Spleen (tissue), 11 donors: ENCODE results near the gene CFAP210. TPM values are rescaled to one million over a fixed set of nuclear protein-coding genes. Genes with fewer than 3 reads are reported as not detected.

ENCODE experiments used
- DNase-seq: peaks from one replicate; pipeline ENCODE4 v3.0.0-alpha.2; 2020
- H3K27ac ChIP-seq, 8 donors: fragments of 200-600 bp; sonication (generic) in 7 of 8; 1 replicate in 4 of 8; 2 replicates in 4 of 8; pipeline versions ENCODE4 v1.5.0 to v1.8.0; 2016 to 2021; ENCODE audit warnings: inconsistent platforms in 4 of 8, mild to moderate bottlenecking in 4 of 8, moderate library complexity in 1 of 8
- H3K27me3 ChIP-seq, 7 donors: fragments of 200-600 bp; sonication (generic) in 6 of 7; replicated peaks in 1 of 7; 1 replicate in 4 of 7; 2 replicates in 3 of 7; pipeline versions ENCODE4 v1.5.0 to v1.8.0; 2016 to 2021; ENCODE audit warnings: inconsistent platforms in 3 of 7, mild to moderate bottlenecking in 1 of 7
- H3K36me3 ChIP-seq, 6 donors: fragments of 200-600 bp; sonication (generic) in 5 of 6; 1 replicate in 4 of 6; 2 replicates in 2 of 6; pipeline versions ENCODE4 v1.5.0 to v1.8.0; 2016 to 2021; ENCODE audit warnings: inconsistent platforms in 2 of 6
- H3K4me1 ChIP-seq, 6 donors: fragments of 200-600 bp; sonication (generic) in 5 of 6; 1 replicate in 3 of 6; 2 replicates in 3 of 6; pipeline versions ENCODE4 v1.5.0 to v1.8.0; 2016 to 2021; ENCODE audit warnings: inconsistent platforms in 3 of 6
- H3K4me3 ChIP-seq, 8 donors: fragments of 200-600 bp; sonication (generic) in 7 of 8; 1 replicate in 4 of 8; 2 replicates in 4 of 8; pipeline versions ENCODE4 v1.5.0 to v1.8.0; 2016 to 2021; ENCODE audit warnings: inconsistent platforms in 4 of 8, mild to moderate bottlenecking in 4 of 8, moderate library complexity in 2 of 8
- H3K9me3 ChIP-seq, 8 donors: fragments of 200-600 bp; sonication (generic) in 7 of 8; 1 replicate in 4 of 8; 2 replicates in 4 of 8; pipeline versions ENCODE4 v1.5.0 to v1.8.0; 2016 to 2021; ENCODE audit warnings: inconsistent platforms in 4 of 8
- POLR2A ChIP-seq, 3 donors: fragments of 450-650 bp; IDR thresholded peaks; one replicate each; pipeline ENCODE4 v1.5.1; 2017; ENCODE audit warnings: antibody characterized with exemption in 3 of 3, mild to moderate bottlenecking in 1 of 3
- POLR2AphosphoS5 ChIP-seq, 3 donors: sonication (generic); formaldehyde crosslinking; IDR thresholded peaks; one replicate each; pipeline ENCODE4 v1.5.1; 2017; ENCODE audit warnings: antibody characterized with exemption in 3 of 3
- WGBS, 5 donors: extraction: QIAGEN DNeasy Blood & Tissue Kit in 3 of 5; methylation state at CpG; one replicate each; pipeline versions ENCODE4 v1.1.5 to v1.1.7; 2013 to 2018; 5-methylcytosine and 5-hydroxymethylcytosine counted together
- intact Hi-C: fragments of 100-400 bp; cut with DNase I; formaldehyde crosslinking; loops from one replicate; pipeline ENCODE4 v1.15.0; 2023; ENCODE audit warnings: low total_unique reads
- polyA plus RNA-seq, 3 donors: library from polyadenylated mRNA; stranded (reverse); fragments of 200-250 nt; gene quantifications; one replicate each; pipeline ENCODE4 v1.2.1, GENCODE V29; 2013
- total RNA-seq, 7 donors: library from RNA; depleted of rRNA in 3 of 7; stranded (reverse); fragments of >200 nt in 3 of 7; fragmentation: NEBNext Ultra II Directional in 4 of 7; extraction: Animal tissue kit (Norgen Biotek cat#: 25700) in 4 of 7; gene quantifications; one replicate each; pipeline versions ENCODE4 v1.1.0 to v1.2.1, GENCODE V29; 2016 to 2021
- TF ChIP-seq, protein P1 (sequence below), 11 experiments: fragments of 200-600 bp in 7 of 11; fragments of 450-650 bp in 4 of 11; sonication (generic) in 4 of 11; IDR thresholded peaks in 8 of 11; conservative IDR thresholded peaks in 3 of 11; 1 replicate in 7 of 11; 2 replicates in 4 of 11; pipeline versions ENCODE4 v1.4.0 to v1.8.0; 2016 to 2021; ENCODE audit warnings: antibody characterized with exemption in 11 of 11, inconsistent platforms in 4 of 11, mild to moderate bottlenecking in 1 of 11
- donor health status: healthy with polysubstance abuse.
- donor health status: DM: no; HTN: no; CAD: no; lungs with moderate emphysema.
- donor health status: DM: no; HTN: no; CAD: no.
- donor health status: Bipolar disorder and iron deficiency.
- donor health status: healthy.
- donor health status: DM: no; HTN: no; CAD: no.
- donor health status: DM: yes; HTN: yes; CAD: no.

The CFAP210 gene
- total and polyA plus RNA-seq, 10 donors, result 0.09 to 0.15 TPM; not detected in 8

- no peaks in the 10 kb centered on the region for H3K27me3 ChIP-seq
- peaks cover 0 to 8% (median 0%) of the 10 kb centered on the region in 8 donors for H3K9me3 ChIP-seq
- H3K4me3 ChIP-seq, result no peak overlapping the region
- WGBS, 5 donors, result 52 to 100% (median 96%) methylated on average over 1 of the region's 1 CpG
- no peak for DNase-seq
- TF ChIP-seq POLR2AphosphoS5 (IDR thresholded peaks at IDR 0.05) (no peak), POLR2A (IDR thresholded peaks at IDR 0.05) (no peak)
- TF ChIP-seq, protein P1, sequence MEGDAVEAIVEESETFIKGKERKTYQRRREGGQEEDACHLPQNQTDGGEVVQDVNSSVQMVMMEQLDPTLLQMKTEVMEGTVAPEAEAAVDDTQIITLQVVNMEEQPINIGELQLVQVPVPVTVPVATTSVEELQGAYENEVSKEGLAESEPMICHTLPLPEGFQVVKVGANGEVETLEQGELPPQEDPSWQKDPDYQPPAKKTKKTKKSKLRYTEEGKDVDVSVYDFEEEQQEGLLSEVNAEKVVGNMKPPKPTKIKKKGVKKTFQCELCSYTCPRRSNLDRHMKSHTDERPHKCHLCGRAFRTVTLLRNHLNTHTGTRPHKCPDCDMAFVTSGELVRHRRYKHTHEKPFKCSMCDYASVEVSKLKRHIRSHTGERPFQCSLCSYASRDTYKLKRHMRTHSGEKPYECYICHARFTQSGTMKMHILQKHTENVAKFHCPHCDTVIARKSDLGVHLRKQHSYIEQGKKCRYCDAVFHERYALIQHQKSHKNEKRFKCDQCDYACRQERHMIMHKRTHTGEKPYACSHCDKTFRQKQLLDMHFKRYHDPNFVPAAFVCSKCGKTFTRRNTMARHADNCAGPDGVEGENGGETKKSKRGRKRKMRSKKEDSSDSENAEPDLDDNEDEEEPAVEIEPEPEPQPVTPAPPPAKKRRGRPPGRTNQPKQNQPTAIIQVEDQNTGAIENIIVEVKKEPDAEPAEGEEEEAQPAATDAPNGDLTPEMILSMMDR (IDR thresholded peaks at IDR 0.05 in 8 of 11, conservative IDR thresholded peaks at IDR 0.05 in 3 of 11), result no peak
- no peaks in the 10 kb centered on the region for H3K36me3 ChIP-seq
- H3K27ac ChIP-seq, result no peak overlapping the region
- no peaks in the 10 kb centered on the region for H3K4me1 ChIP-seq
- intact Hi-C loops, result no loop called here
Measured at GRCh38 chr2:169709331-169709730, 15.1 kb upstream of the CFAP210 start.

DNA sequence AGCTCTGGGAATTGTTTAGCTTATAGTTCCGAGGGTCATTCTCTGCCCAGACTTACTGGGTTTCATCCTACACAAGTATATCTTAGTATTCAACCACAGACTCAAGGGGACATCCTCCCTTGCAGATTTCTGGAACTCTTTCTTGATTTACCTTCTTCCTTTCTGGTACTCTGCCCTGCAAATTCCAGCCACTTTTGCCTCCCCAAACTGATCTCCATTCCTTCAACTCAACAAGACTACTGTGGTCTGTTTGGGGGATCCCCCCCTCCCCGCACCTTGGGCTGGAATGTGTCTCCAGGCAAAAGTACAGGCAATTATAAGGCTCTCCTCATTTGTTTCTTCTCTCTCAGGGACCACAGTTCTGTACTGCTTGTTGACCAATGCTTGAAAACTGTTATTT is 13.4 kb upstream of the CFAP210 start:
- H3K4me1 ChIP-seq, result no peaks in the 10 kb centered on the region
- no peak overlapping the region for H3K27ac ChIP-seq
- intact Hi-C loops, result no loop called here

DNA sequence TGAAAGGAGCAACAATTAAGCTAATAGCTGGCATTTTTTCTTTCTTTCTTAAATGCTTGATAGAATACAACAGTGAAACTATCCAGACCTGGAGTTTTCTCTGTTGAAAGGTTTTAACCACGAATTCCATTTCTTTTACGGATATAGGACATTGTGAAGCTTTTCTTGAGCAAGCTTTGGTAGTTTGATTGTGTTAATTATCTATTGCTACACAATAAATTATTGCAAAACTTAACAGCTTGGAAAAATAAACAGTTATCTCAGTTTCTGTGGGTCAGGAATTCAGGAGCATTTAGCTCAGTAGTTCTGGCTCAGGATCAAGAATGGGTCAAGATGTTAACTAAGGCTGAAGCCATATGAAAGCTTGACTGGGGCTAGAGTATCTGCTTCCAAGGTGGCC is 11.7 kb upstream of the CFAP210 start:
- 57 to 87% (median 65%) methylated on average over 2 of the region's 2 CpGs for WGBS, 5 donors
- H3K36me3 ChIP-seq, result peaks cover 0 to 12% (median 0%) of the 10 kb centered on the region in 6 donors
- H3K27ac ChIP-seq, result no peak overlapping the region
- no peak overlapping the region for H3K4me3 ChIP-seq
- no peaks in the 10 kb centered on the region for H3K27me3 ChIP-seq
- H3K4me1 ChIP-seq, result no peaks in the 10 kb centered on the region
- intact Hi-C loops, result no loop called here
- TF ChIP-seq, protein P1 (IDR thresholded peaks at IDR 0.05 in 8 of 11, conservative IDR thresholded peaks at IDR 0.05 in 3 of 11), result no peak
- TF ChIP-seq POLR2AphosphoS5 (IDR thresholded peaks at IDR 0.05) (no peak), POLR2A (IDR thresholded peaks at IDR 0.05) (no peak)
- no peaks in the 10 kb centered on the region for H3K9me3 ChIP-seq
- DNase-seq, result no peak

More for the DNA sequence above, 13.4 kb upstream of the CFAP210 start:
- no peaks in the 10 kb centered on the region for H3K27me3 ChIP-seq
- H3K36me3 ChIP-seq, result no peaks in the 10 kb centered on the region
- WGBS, 5 donors, result 59 to 98% (median 74%) methylated on average over 2 of the region's 2 CpGs
- no peak for DNase-seq
- H3K9me3 ChIP-seq, result peaks cover 0 to 8% (median 0%) of the 10 kb centered on the region in 8 donors
- TF ChIP-seq, protein P1 (IDR thresholded peaks at IDR 0.05 in 8 of 11, conservative IDR thresholded peaks at IDR 0.05 in 3 of 11), result no peak
- TF ChIP-seq POLR2A (IDR thresholded peaks at IDR 0.05), result no peak
- TF ChIP-seq POLR2AphosphoS5 (IDR thresholded peaks at IDR 0.05), result no peak
- no peak overlapping the region for H3K4me3 ChIP-seq

DNA sequence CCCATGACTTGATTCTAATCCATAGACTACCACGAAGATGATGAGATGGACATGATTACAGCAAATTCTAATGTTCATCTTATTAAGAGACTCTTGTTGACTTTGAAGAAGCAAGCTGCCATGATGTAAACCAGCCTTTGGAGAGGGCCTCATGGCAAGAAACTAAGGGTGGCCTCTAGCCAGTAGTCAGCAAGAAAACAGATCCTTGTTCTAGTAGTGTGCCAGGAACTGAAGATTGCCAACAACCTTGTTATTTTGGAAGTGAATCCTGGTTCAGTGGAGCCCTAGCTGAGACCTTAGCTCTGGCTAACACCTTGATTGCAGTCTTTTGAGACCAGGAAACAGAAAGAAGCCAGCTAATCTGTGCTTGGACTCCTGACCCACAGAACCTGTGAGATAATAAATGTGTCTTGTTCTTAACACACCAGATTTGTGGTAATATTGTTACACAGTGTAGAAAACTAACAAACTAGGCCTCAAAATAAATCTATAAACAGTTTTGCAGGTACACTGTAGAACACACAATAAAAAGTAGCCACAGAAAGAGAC is 10.0 kb upstream of the CFAP210 start:
- Histone ChIP-seq H3K4me3 (no peak overlapping the region), H3K27ac (no peak overlapping the region), H3K27me3 (no peaks in the 10 kb centered on the region), H3K4me1 (no peaks in the 10 kb centered on the region), H3K36me3 (peaks cover 0 to 17% (median 2%) of the 10 kb centered on the region in 6 donors), H3K9me3 (no peaks in the 10 kb centered on the region)
- TF ChIP-seq POLR2A (IDR thresholded peaks at IDR 0.05), result no peak
- no peak for TF ChIP-seq POLR2AphosphoS5 (IDR thresholded peaks at IDR 0.05)
- TF ChIP-seq, protein P1 (IDR thresholded peaks at IDR 0.05 in 8 of 11, conservative IDR thresholded peaks at IDR 0.05 in 3 of 11), result no peak
- 95 to 100% (median 97%) methylated on average over 1 of the region's 1 CpG for WGBS, 5 donors
- intact Hi-C loops, result no loop called here
- DNase-seq, result no peak
